HG02678 (cell line): Measurements from ENCODE around the gene FGGY.
"Not testable (repeated sequence)": the region's sequence is repeated elsewhere in the genome, so short reads cannot be mapped to it uniquely, and the experiment has no call there.

Experiments
- ATAC-seq: cut with Tn5 transposase; IDR thresholded peaks from one replicate; pipeline ENCODE4 v1.9.1; 2021; ENCODE audit warnings: mild to moderate bottlenecking, moderate library complexity; ENCODE audit not compliant: unreplicated experiment

The FGGY gene

GRCh38 chr1:59716832-59717231 lies 419.9 kb downstream of the FGGY start:
- ATAC-seq = no peak

GRCh38 chr1:59718064-59718988 lies 421.4 kb downstream of the FGGY start:
- no peak for ATAC-seq

- ATAC-seq = no peak
Measured at GRCh38 chr1:59718989-59719360, 422.1 kb downstream of the FGGY start.

GRCh38 chr1:59720326-59721115 lies 423.6 kb downstream of the FGGY start:
- no peak for ATAC-seq

GRCh38 chr1:59730302-59730701 lies 433.4 kb downstream of the FGGY start:
- ATAC-seq = no peak

GRCh38 chr1:59730759-59731478 lies 434.0 kb downstream of the FGGY start:
- no peak for ATAC-seq

GRCh38 chr1:59731591-59731990 lies 434.7 kb downstream of the FGGY start:
- ATAC-seq = no peak

- no peak for ATAC-seq
Measured at GRCh38 chr1:59732214-59732955, 435.5 kb downstream of the FGGY start.

- no peak for ATAC-seq
Measured at GRCh38 chr1:59733443-59734141, 436.7 kb downstream of the FGGY start.

GRCh38 chr1:59735927-59736326 lies 439.0 kb downstream of the FGGY start:
- not testable (repeated sequence) for ATAC-seq

- no peak for ATAC-seq
Measured at GRCh38 chr1:59736744-59737143, 439.9 kb downstream of the FGGY start.

GRCh38 chr1:59737638-59738037 lies 440.7 kb downstream of the FGGY start:
- ATAC-seq = no peak

- no peak for ATAC-seq
Measured at GRCh38 chr1:59738152-59738551, 441.3 kb downstream of the FGGY start.

GRCh38 chr1:59738591-59739015 lies 441.7 kb downstream of the FGGY start:
- no peak for ATAC-seq

- ATAC-seq = no peak
Measured at GRCh38 chr1:59739111-59739510, 442.2 kb downstream of the FGGY start.

GRCh38 chr1:59742526-59742925 lies 445.6 kb downstream of the FGGY start:
- ATAC-seq = no peak

- no peak for ATAC-seq
Measured at GRCh38 chr1:59743324-59744091, 446.6 kb downstream of the FGGY start.

GRCh38 chr1:59747420-59748024 lies 450.6 kb downstream of the FGGY start:
- ATAC-seq = no peak

GRCh38 chr1:59748123-59748522 lies 451.2 kb downstream of the FGGY start:
- no peak for ATAC-seq
